H9 (cell line): Measurements from ENCODE around the gene KISS1R. TPM values are rescaled to one million over a fixed set of nuclear protein-coding genes. Genes with fewer than 3 reads are reported as not detected.
"Not testable (repeated sequence)": the region's sequence is repeated elsewhere in the genome, so short reads cannot be mapped to it uniquely, and the experiment has no call there.

Source experiments
- DNase-seq: peaks from one replicate; pipeline ENCODE4 v3.0.0-alpha.2; 2017
- H2AFZ ChIP-seq: one replicate; pipeline ENCODE4 v1.6.1; 2013; ENCODE audit warnings: mild to moderate bottlenecking, low read length, control low read depth, moderate library complexity
- H2AK5ac ChIP-seq: 2 replicates; pipeline ENCODE4 v1.6.1; 2013; ENCODE audit warnings: low read length, control low read depth, mixed read lengths; ENCODE audit not compliant: insufficient read length
- H2BK120ac ChIP-seq: one replicate; pipeline ENCODE4 v1.6.1; 2013; ENCODE audit warnings: low read depth, mild to moderate bottlenecking, low read length, control low read depth, inconsistent platforms; ENCODE audit not compliant: poor library complexity, severe bottlenecking
- H2BK12ac ChIP-seq: 2 replicates; pipeline ENCODE4 v1.6.1; 2013; ENCODE audit warnings: low read length, control low read depth, mixed read lengths, low read depth; ENCODE audit not compliant: insufficient read length
- H2BK15ac ChIP-seq: 2 replicates; pipeline ENCODE4 v1.6.1; 2013; ENCODE audit warnings: low read depth, low read length, control low read depth
- H2BK20ac ChIP-seq: one replicate; pipeline ENCODE4 v1.6.1; 2013; ENCODE audit warnings: low read depth, mild to moderate bottlenecking, low read length, control low read depth, inconsistent platforms; ENCODE audit not compliant: poor library complexity, severe bottlenecking
- H2BK5ac ChIP-seq: 2 replicates; pipeline ENCODE4 v1.6.1; 2013; ENCODE audit warnings: low read length, control low read depth, mixed read lengths; ENCODE audit not compliant: insufficient read length
- H3K14ac ChIP-seq: 2 replicates; pipeline ENCODE4 v1.6.1; 2013; ENCODE audit warnings: low read length, control low read depth; ENCODE audit not compliant: insufficient read depth
- H3K18ac ChIP-seq: 2 replicates; pipeline ENCODE4 v1.6.1; 2013; ENCODE audit warnings: low read depth, mild to moderate bottlenecking, mixed read lengths, low read length, control low read depth; ENCODE audit not compliant: insufficient read length
- H3K23ac ChIP-seq: 2 replicates; pipeline ENCODE4 v1.6.1; 2013; ENCODE audit warnings: low read length, control low read depth, mixed read lengths, low read depth; ENCODE audit not compliant: insufficient read length
- H3K23me2 ChIP-seq: 2 replicates; pipeline ENCODE4 v1.6.1; 2013; ENCODE audit warnings: low read depth, mild to moderate bottlenecking, mixed read lengths, low read length, control low read depth; ENCODE audit not compliant: insufficient read length, poor library complexity, severe bottlenecking
- H3K27ac ChIP-seq: 2 replicates; pipeline ENCODE4 v1.5.1; 2013; ENCODE audit warnings: low read length, control low read depth, mixed read lengths, low read depth; ENCODE audit not compliant: insufficient read length
- H3K27me3 ChIP-seq: 2 replicates; pipeline ENCODE4 v1.6.1; 2013; ENCODE audit warnings: low read length, control low read depth, inconsistent platforms; ENCODE audit not compliant: insufficient read depth
- H3K4ac ChIP-seq: 2 replicates; pipeline ENCODE4 v1.6.1; 2013; ENCODE audit warnings: low read depth, mild to moderate bottlenecking, control low read depth, inconsistent platforms, low read length, moderate library complexity
- H3K4me1 ChIP-seq: 2 replicates; pipeline ENCODE4 v1.6.1; 2013; ENCODE audit warnings: low read length, control low read depth, inconsistent platforms; ENCODE audit not compliant: insufficient read depth
- H3K4me2 ChIP-seq: 2 replicates; pipeline ENCODE4 v1.6.1; 2013; ENCODE audit warnings: low read length, control low read depth, mixed read lengths; ENCODE audit not compliant: insufficient read length, insufficient read depth
- H3K56ac ChIP-seq: 2 replicates; pipeline ENCODE4 v1.6.1; 2013; ENCODE audit warnings: low read depth, mild to moderate bottlenecking, mixed read lengths, low read length, control low read depth; ENCODE audit not compliant: insufficient read length
- H3K79me1 ChIP-seq: 2 replicates; pipeline ENCODE4 v1.6.1; 2013; ENCODE audit warnings: low read depth, mild to moderate bottlenecking, moderate library complexity, low read length, control low read depth, inconsistent platforms; ENCODE audit not compliant: insufficient read depth, poor library complexity, severe bottlenecking
- H3K79me2 ChIP-seq: 2 replicates; pipeline ENCODE4 v1.6.1; 2013; ENCODE audit warnings: low read length, control low read depth, inconsistent platforms; ENCODE audit not compliant: insufficient read depth
- H3K9ac ChIP-seq: 2 replicates; pipeline ENCODE4 v1.6.1; 2013; ENCODE audit warnings: low read length, control low read depth, mixed read lengths; ENCODE audit not compliant: insufficient read length; ENCODE audit errors: extremely low read depth
- H3K9me3 ChIP-seq: one replicate; pipeline ENCODE4 v1.6.1; 2013; ENCODE audit warnings: low read depth, low read length, inconsistent platforms; ENCODE audit not compliant: control insufficient read depth
- H3T11ph ChIP-seq: one replicate; pipeline ENCODE4 v1.6.1; 2013; ENCODE audit warnings: mild to moderate bottlenecking, low read length, control low read depth, inconsistent platforms
- H4K20me1 ChIP-seq: one replicate; pipeline ENCODE4 v1.6.1; 2013; ENCODE audit not compliant: control insufficient read depth, insufficient read length, insufficient read depth
- H4K5ac ChIP-seq: 2 replicates; pipeline ENCODE4 v1.6.1; 2013; ENCODE audit warnings: low read depth, mild to moderate bottlenecking, mixed read lengths, low read length, control low read depth; ENCODE audit not compliant: insufficient read length
- H4K8ac ChIP-seq: replicated peaks from 2 replicates; pipeline ENCODE4 v1.6.1; 2013; ENCODE audit warnings: low read length, control low read depth, mixed read lengths, low read depth; ENCODE audit not compliant: insufficient read length
- H4K91ac ChIP-seq: 2 replicates; pipeline ENCODE4 v1.6.1; 2013; ENCODE audit warnings: low read depth, mild to moderate bottlenecking, moderate library complexity, mixed read lengths, low read length, control low read depth; ENCODE audit not compliant: insufficient read length
- H3K27ac Mint-ChIP-seq, 3 experiments: 2 replicates in 2 of 3; 3 replicates in 1 of 3; pipeline ENCODE4 v1.8.0; 2020 to 2021; ENCODE audit warnings: mixed read lengths in 3 of 3, mild to moderate bottlenecking in 1 of 3, moderate library complexity in 1 of 3
- H3K27me3 Mint-ChIP-seq: 2 replicates; pipeline ENCODE4 v1.8.0; 2021; ENCODE audit warnings: low read depth, mild to moderate bottlenecking, moderate library complexity, mixed read lengths
- H3K36me3 Mint-ChIP-seq, 3 experiments: 2 replicates in 2 of 3; 3 replicates in 1 of 3; pipeline ENCODE4 v1.8.0; 2020 to 2021; ENCODE audit warnings: low read depth in 3 of 3, mixed read lengths in 3 of 3; ENCODE audit not compliant: insufficient read depth in 1 of 3
- H3K4me1 Mint-ChIP-seq, 2 experiments: 2 replicates each; pipeline ENCODE4 v1.8.0; 2020; ENCODE audit warnings: mixed read lengths in 2 of 2
- H3K4me3 Mint-ChIP-seq, 2 experiments: 2 replicates in 1 of 2; 3 replicates in 1 of 2; pipeline ENCODE4 v1.8.0; 2020 to 2021; ENCODE audit warnings: mild to moderate bottlenecking in 2 of 2, mixed read lengths in 2 of 2, moderate library complexity in 1 of 2
- H3K9me3 Mint-ChIP-seq, 2 experiments: 2 replicates in 1 of 2; 3 replicates in 1 of 2; pipeline ENCODE4 v1.8.0; 2020; ENCODE audit warnings: mild to moderate bottlenecking in 2 of 2, mixed read lengths in 2 of 2, moderate library complexity in 1 of 2
- WGBS: extraction: QIAGEN DNeasy Blood & Tissue Kit; methylation state at CpG from one replicate; pipeline ENCODE4 v1.1.7; 2013; ENCODE audit warnings: missing lambda C conversion rate, low lambda C conversion rate, mixed read lengths; ENCODE audit not compliant: insufficient read length; ENCODE audit errors: extremely low coverage; 5-methylcytosine and 5-hydroxymethylcytosine counted together
- total RNA-seq: library from RNA; stranded (reverse); gene quantifications from 2 replicates; pipeline ENCODE4 v1.2.1, GENCODE V29; 2021
- TF ChIP-seq, protein P1 (sequence below): fragments of 200-600 bp; sonication (generic); conservative IDR thresholded peaks from 3 replicates; pipeline ENCODE4 v1.8.0; 2021; ENCODE audit warnings: antibody characterized with exemption, mild to moderate bottlenecking

Gene KISS1R
- total RNA-seq, 1 experiment from 2014 or later: 3.3 TPM

DNA sequence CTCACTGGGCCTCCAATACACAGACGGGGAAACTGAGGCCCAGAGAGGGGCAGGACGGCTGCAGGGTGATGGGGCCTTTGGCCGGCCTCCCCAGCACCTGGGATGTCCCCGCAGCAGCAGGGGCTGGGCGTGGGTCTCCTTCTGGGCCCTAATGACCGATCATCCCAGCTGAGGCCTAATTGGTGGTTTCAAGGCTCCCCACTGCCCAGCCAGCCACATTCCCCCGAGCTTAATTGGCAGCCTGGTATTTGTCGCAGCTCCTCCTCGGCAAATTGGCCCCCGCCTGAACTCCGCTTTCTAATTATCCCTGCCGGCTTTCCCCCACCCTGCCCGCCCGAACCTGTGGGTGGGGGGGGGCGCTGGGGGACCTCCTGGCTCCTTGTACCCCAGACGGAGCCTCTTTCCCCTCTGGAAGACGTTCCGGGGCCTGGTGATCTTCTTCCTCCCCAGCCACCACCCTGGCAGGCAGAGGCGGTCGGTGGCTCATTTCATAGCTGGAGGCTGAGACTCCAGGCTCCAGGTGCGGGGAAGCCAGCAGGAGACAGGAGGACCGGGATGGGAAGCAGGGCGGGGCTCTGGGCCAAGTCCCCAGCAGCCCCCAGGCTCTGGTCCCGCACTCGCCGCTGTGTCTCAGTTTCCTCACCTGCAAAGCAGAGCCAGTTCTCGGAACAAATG is 39.8 kb downstream of the KISS1R start:
- TF ChIP-seq, protein P1, sequence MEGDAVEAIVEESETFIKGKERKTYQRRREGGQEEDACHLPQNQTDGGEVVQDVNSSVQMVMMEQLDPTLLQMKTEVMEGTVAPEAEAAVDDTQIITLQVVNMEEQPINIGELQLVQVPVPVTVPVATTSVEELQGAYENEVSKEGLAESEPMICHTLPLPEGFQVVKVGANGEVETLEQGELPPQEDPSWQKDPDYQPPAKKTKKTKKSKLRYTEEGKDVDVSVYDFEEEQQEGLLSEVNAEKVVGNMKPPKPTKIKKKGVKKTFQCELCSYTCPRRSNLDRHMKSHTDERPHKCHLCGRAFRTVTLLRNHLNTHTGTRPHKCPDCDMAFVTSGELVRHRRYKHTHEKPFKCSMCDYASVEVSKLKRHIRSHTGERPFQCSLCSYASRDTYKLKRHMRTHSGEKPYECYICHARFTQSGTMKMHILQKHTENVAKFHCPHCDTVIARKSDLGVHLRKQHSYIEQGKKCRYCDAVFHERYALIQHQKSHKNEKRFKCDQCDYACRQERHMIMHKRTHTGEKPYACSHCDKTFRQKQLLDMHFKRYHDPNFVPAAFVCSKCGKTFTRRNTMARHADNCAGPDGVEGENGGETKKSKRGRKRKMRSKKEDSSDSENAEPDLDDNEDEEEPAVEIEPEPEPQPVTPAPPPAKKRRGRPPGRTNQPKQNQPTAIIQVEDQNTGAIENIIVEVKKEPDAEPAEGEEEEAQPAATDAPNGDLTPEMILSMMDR: no peak
- peak; percentile 67 for DNase-seq
- Histone ChIP-seq H3K27ac (no peak overlapping the region), H3K9me3 (no peaks in the 10 kb centered on the region), H3T11ph (no peak overlapping the region), H3K4ac (no peak overlapping the region), H2AK5ac (no peak overlapping the region), H3K14ac (peak overlapping the region; percentile 28), H3K79me1 (peaks cover 3% of the 10 kb centered on the region), H3K18ac (peak overlapping the region; percentile 79), H3K23me2 (no peaks in the 10 kb centered on the region), H2BK12ac (no peak overlapping the region), H3K9ac (no peak overlapping the region), H3K27me3 (no peaks in the 10 kb centered on the region), H2BK5ac (no peak overlapping the region), H3K23ac (no peak overlapping the region), H2BK120ac (no peak overlapping the region), H2BK15ac (no peak overlapping the region), H2BK20ac (no peak overlapping the region), H2AFZ (no peak overlapping the region), H3K4me1 (peaks cover 3% of the 10 kb centered on the region; the same call in 1 of the 2 replicates), H3K56ac (no peak overlapping the region), H4K20me1 (no peaks in the 10 kb centered on the region), H4K8ac (no peak overlapping the region), H3K4me2 (no peak overlapping the region), H4K5ac (no peak overlapping the region), H4K91ac (peak overlapping the region; percentile 50), H3K79me2 (0 out of 2 replicates have a peak, but pooled peaks cover 3% of the 10 kb centered on the region)
- Mint-ChIP-seq H3K27ac (peak overlapping the region in 2 of 3 experiments; percentile 85 to 92; a peak in 3 of 7 replicates), H3K4me3 (no peak overlapping the region), H3K4me1 (peaks cover 8 to 55% of the 10 kb centered on the region in 2 experiments), H3K27me3 (no peaks in the 10 kb centered on the region), H3K9me3 (no peaks in the 10 kb centered on the region), H3K36me3 (peaks cover 4 to 16% (median 11%) of the 10 kb centered on the region in 3 experiments; a peak in 6 of 7 replicates)
- WGBS: no CpG with 5 or more reads among the region's 27 CpGs

DNA sequence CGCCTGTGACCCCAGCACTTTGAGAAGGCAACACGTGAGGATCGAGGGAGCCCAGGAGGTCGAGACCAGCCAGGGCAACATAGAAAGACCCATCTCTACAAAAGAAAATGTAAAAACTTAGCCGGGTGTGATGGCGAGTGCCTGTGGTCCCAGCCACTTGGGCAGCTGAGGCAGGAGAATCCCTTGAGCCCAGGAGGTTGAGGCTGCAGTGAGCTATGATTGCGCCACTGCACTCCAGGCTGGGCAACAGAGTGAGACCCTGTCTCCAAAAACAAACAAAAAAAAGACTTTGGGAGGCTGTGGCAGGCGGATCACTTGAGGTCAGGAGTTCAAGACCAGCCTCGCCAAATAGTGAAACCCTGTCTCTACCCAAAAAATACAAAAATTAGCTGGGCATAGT is 40.4 kb downstream of the KISS1R start:
- not testable (repeated sequence) for H3K9me3 ChIP-seq, H3K4me1 ChIP-seq, H3K9ac ChIP-seq, H2AK5ac ChIP-seq, H3K4me2 ChIP-seq, H3K27me3 Mint-ChIP-seq, DNase-seq, H2BK12ac ChIP-seq, H4K20me1 ChIP-seq, H2BK20ac ChIP-seq, H3K27ac ChIP-seq, H3K56ac ChIP-seq, H3K14ac ChIP-seq, H2BK15ac ChIP-seq, H3K4ac ChIP-seq, H3K18ac ChIP-seq, H4K5ac ChIP-seq, H2BK120ac ChIP-seq, H3K9me3 Mint-ChIP-seq, H3T11ph ChIP-seq, H4K8ac ChIP-seq, H4K91ac ChIP-seq, H3K4me3 Mint-ChIP-seq, H3K79me1 ChIP-seq, H3K79me2 ChIP-seq, H3K23ac ChIP-seq, H2BK5ac ChIP-seq, H3K23me2 ChIP-seq, H2AFZ ChIP-seq, H3K27me3 ChIP-seq
- no CpG with 5 or more reads among the region's 9 CpGs for WGBS
- Mint-ChIP-seq H3K4me1 (peaks cover 6 to 58% of the 10 kb centered on the region in 2 experiments), H3K36me3 (peaks cover 4 to 20% (median 11%) of the 10 kb centered on the region in 3 experiments; a peak in 6 of 7 replicates), H3K27ac (peak overlapping the region in 2 of 3 experiments; percentile 80 to 85; a peak in 2 of 7 replicates)
